GM19025 (cell line): ENCODE measurements around the gene LPCAT2.

Source experiments
- ATAC-seq: cut with Tn5 transposase; IDR thresholded peaks from one replicate; pipeline ENCODE4 v1.9.1; 2021; ENCODE audit warnings: mild to moderate bottlenecking, low read depth, moderate library complexity; ENCODE audit not compliant: unreplicated experiment

Gene LPCAT2

DNA sequence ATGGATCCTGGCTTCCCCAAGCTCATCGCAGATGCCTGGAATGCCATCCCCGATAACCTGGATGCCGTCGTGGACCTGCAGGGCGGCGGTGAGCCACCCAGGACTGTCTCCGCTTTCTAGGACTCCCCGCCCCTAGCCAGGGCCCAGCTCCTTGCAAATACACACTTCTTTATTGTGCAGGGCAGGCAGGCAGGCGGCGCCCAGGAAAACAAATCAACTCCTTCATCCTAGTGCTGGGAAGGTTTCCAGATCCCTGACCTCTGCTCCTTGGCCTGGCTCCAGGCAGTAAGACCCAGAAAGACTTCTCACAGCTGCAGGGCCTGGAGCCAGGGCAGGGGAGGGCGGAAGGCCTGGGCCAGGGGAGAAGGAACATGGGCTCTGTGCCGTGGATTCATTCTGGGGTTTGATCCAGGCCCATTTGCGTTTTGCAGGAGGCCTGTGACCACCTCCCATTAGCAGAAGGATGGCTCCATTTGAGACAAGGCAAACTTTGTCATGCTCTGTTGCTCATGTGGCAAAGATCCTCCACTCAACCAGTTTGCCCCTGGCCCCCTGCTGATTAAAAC lies 6.0 kb upstream of the LPCAT2 start:
- no peak for ATAC-seq

- no peak for ATAC-seq
Observed at GRCh38 chr16:55503726-55504550, 4.9 kb upstream of the LPCAT2 start.

- ATAC-seq = no peak
Observed at GRCh38 chr16:55505333-55506015, 3.4 kb upstream of the LPCAT2 start.

DNA sequence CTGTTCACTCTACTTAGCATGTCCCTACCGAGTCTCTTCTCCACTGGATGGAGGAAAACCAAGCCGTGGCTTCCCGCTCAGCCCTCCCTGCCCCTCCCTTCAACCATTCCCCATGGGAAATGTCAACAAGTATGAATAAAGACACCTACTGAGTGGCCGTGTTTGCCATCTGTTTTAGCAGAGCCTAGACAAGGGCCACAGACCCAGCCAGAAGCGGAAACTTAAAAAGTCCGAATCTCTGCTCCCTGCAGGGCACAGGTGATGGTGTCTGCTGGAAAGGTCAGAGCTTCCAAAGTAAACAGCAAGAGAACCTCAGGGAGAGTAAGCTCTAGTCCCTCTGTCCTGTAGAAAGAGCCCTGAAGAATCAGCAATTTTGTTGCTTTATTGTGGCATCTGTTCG lies 2.8 kb upstream of the LPCAT2 start:
- ATAC-seq = no peak

- ATAC-seq = no peak
Observed at GRCh38 chr16:55506708-55507107, 2.2 kb upstream of the LPCAT2 start.

DNA sequence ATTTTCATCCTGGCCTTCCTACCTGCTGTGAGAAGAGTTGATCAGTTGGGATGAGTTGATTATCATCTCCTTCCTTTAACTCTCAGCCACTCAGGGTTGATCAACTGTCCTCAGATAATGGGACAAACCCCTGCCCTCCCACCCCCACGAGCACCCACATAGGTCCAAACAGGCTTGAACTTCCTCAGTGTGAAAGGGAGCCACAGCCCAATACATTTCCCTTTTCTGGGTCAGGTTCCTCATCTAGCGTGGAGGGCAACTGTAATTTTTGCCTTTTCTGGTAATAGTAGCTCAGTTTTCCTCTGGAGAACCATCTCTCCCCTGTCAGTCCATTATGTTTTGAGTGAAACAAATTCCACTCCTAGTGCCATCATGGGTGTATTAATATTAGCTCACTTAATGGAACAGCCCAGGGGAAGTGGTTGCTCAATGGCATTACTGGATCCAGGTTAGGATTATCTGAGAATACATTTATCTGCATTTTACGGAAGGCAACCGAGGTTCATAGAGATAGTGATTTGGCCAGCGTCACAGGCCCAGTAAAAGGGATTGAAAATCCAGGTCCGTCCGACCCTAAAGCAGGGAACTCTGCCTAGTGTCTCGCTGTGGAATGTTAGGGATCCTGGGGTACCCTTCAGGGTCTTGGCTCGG lies 476 bp upstream of the LPCAT2 start:
- ATAC-seq = no peak

GRCh38 chr16:55510185-55510805 lies 1.4 kb downstream of the LPCAT2 start:
- ATAC-seq = no peak

GRCh38 chr16:55512941-55513340 lies 4.1 kb downstream of the LPCAT2 start:
- ATAC-seq = no peak

GRCh38 chr16:55513616-55514015 lies 4.7 kb downstream of the LPCAT2 start:
- no peak for ATAC-seq

- ATAC-seq = no peak
Observed at GRCh38 chr16:55515111-55515510, 6.2 kb downstream of the LPCAT2 start.

- no peak for ATAC-seq
Observed at GRCh38 chr16:55521792-55522191, 12.9 kb downstream of the LPCAT2 start.

DNA sequence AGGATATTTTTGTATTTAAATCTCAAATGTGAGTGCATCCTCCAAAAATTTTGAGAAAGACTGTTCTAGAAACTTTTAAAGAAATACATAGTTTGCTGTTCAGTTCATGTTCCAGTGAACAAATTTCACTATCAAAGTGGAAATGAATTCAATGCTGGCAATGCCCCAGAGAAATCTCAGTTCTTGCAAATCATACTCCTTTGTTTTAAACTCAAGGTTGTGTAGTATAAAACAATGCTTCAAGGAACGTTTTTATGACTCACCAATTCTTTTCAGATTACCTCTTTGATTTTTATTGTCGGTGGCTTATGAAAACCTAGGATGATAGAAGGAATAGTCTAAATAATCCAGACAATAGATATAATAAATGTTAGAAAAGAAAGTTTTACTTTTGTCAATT lies 17.6 kb downstream of the LPCAT2 start:
- no peak for ATAC-seq

GRCh38 chr16:55527885-55528284 lies 19.0 kb downstream of the LPCAT2 start:
- no peak for ATAC-seq

DNA sequence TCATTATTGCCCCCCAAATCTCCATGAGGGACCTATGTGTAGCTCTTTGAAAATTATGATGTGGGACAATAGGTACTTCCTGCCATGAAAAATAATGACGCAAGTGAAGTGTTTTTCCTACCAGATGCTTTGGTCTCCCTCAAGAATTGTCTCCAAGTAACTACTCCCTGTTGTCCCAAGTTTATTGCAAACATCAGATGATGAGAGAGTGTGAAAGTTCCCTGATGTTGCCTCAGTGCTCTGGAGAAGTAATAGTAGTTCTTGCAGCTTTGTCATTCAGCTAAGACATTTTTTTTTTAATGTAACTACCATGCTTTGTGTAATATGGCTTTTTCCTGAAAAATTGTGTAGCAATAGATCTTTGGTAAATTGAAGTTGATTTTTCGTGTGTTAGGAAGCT lies 20.1 kb downstream of the LPCAT2 start:
- ATAC-seq = no peak

- no peak for ATAC-seq
Observed at GRCh38 chr16:55530316-55530856, 21.5 kb downstream of the LPCAT2 start.

GRCh38 chr16:55532227-55532626 lies 23.4 kb downstream of the LPCAT2 start:
- ATAC-seq = no peak

DNA sequence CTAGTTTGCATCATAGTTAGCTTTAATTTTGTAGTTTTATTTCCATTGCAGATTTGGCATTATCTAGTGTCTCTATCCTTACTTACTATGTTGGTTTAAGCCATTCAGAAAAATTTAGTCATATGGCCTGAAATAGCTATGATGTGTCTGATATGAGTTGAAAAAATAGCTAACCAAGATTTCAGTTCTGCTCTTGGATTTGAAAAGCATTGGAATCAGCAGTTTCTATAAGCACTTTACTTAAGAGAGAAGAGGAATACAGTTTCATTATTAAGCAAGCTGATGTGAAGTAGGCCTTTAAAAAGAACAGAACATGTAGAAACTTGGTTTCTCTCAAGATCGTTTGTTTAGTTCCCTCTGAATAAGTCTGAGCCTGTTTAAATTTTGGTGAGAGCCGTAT lies 25.9 kb downstream of the LPCAT2 start:
- no peak for ATAC-seq

DNA sequence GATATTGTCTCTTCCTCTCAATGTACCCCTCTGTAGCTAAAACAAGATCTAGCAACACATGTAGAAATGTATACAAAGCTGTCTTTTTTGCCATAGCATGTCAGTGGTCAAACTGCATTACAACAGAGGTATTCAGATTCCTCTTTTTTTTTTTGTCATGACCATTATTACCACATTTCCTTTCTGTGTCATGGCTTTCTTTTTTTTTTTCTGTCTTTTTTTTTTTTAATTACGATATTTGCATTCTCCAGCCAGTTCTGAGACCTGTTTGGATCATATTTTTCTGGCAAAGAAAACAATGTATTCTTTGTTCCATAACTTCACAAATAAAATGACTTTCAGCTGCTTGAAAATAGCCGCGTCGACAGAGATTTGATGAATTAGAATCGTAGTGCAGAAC lies 30.2 kb downstream of the LPCAT2 start:
- ATAC-seq = no peak

GRCh38 chr16:55539488-55539887 lies 30.6 kb downstream of the LPCAT2 start:
- ATAC-seq = no peak

DNA sequence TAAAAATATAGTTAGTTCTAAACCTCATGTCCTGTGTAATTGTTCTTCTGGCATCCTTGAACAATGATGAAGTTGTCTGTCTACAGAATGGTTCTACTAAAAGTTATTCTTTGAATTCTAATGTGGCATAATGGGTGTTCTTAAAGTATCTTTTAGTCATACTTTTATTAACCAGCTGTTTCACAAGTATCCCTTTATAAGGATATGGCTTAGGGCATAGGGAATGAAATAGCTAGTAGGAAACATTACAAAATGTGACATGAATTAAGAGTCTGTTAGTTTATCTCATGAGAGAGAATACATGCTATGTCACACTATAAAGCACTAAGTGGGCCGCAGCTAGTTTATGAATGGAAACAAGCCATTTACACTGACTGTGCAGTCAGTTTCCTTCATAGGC lies 31.3 kb downstream of the LPCAT2 start:
- ATAC-seq = no peak
